Spinal cord (tissue), 10 donors: ENCODE results near the gene GNAZ. TPM values are rescaled to one million over a fixed set of nuclear protein-coding genes. Genes with fewer than 3 reads are reported as not detected.

Experiments used
- DNase-seq, 6 donors: peaks; one replicate each; pipeline versions ENCODE4 v3.0.0 to v3.0.0-alpha.2; 2013 to 2015; ENCODE audit warnings: low spot score in 6 of 6, low read depth in 4 of 6
- H3K27ac ChIP-seq: one replicate; pipeline ENCODE4 v1.5.1; 2013; ENCODE audit warnings: low read depth, low read length, control low read depth
- H3K27me3 ChIP-seq: one replicate; pipeline ENCODE4 v1.6.1; 2013; ENCODE audit warnings: low read length; ENCODE audit not compliant: control insufficient read depth, insufficient read depth
- H3K36me3 ChIP-seq: one replicate; pipeline ENCODE4 v1.6.1; 2013; ENCODE audit warnings: low read length; ENCODE audit not compliant: control insufficient read depth, insufficient read depth
- H3K4me1 ChIP-seq: one replicate; pipeline ENCODE4 v1.6.1; 2013; ENCODE audit warnings: low read length; ENCODE audit not compliant: control insufficient read depth, insufficient read depth
- H3K4me3 ChIP-seq: one replicate; pipeline ENCODE4 v1.5.1; 2013; ENCODE audit warnings: low read depth, low read length, control low read depth
- H3K9me3 ChIP-seq: one replicate; pipeline ENCODE4 v1.6.1; 2013; ENCODE audit warnings: low read length; ENCODE audit not compliant: control insufficient read depth, insufficient read depth
- WGBS: methylation state at CpG from one replicate; pipeline ENCODE4 v1.1.5; 2013; ENCODE audit warnings: missing lambda C conversion rate; ENCODE audit not compliant: insufficient coverage; 5-methylcytosine and 5-hydroxymethylcytosine counted together
- polyA plus RNA-seq, 2 donors: library from polyadenylated mRNA; unstranded; fragments of 120-200 nt; gene quantifications; one replicate each; pipeline ENCODE4 v1.2.1, GENCODE V29; 2013; ENCODE audit not compliant: insufficient read length in 2 of 2
- total RNA-seq, 2 donors: library from RNA; depleted of rRNA in 1 of 2; stranded (reverse); fragments of 120-200 nt in 1 of 2; fragments of >200 nt in 1 of 2; gene quantifications; one replicate each; pipeline versions ENCODE4 v1.2.3 to v1.2.4, GENCODE V29; 2013 to 2014
- donor health status: healthy.

GNAZ gene
- total and polyA plus RNA-seq, 4 donors = 33.3 to 77.9 (median 59.0) TPM

DNA sequence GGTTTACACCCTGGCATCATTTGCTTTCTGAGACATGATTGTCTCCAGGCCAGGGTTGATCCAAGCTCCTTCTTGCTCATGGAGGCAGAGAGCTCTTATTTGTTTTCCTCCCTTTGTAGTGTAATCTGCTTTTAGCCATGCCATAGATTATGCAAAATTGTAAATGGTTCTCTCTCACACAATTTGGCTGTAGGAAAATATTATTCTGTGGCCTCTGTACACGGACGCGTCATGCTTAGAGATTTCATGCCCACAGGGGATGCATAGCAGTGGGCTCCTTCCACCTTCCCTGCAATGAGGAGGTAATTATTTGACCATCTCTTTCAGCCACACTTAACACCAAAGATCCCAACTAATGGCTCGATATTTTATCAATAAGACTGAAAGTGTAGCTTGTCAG is 37.7 kb upstream of the GNAZ start:
- Histone ChIP-seq H3K27ac (no peak overlapping the region), H3K4me3 (no peak overlapping the region), H3K27me3 (no peaks in the 10 kb centered on the region), H3K9me3 (no peaks in the 10 kb centered on the region), H3K4me1 (peaks cover 10% of the 10 kb centered on the region), H3K36me3 (no peaks in the 10 kb centered on the region)
- WGBS = no CpG with 5 or more reads among the region's 4 CpGs
- DNase-seq = no peak

DNA sequence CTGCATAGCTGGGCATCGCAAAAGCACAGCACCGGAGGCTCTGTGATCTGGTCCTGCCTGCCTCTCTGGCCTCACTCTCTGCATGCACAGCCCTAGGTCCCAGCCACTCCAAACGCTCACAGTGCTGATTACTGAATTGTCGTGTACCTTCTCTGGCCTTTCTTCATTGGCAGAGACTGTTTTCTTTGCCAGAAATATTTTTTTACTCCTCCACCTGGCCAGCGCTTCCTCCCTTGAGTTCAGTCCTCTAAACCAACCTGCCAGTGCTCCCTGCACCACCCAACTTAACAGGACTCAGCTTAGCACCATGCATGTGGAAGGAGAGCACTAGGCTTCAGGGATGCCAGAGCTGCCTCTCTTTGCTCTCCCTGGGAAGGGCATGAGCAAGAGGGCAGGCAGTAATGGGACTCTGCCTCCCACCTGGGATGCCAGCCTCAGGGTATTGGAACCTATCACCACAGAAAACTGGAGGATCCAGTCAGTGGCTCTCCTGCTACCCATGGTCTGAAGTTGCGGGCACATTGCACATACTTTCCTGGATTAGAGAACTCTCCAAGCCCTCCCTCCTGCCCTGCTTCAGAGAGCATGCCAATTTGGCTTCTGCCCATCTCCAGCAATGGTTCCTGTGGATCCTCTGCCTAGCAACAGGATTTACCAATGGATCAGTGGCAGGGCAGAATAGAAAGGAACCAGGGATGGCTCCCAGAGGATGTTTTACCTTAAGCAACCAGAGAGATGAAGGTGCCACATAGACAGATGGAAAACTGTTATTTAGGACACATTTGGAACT is 37.0 kb upstream of the GNAZ start:
- H3K4me3 ChIP-seq = no peak overlapping the region
- peak; percentile 33 to 87 (median 54) for DNase-seq
- no peaks in the 10 kb centered on the region for H3K36me3 ChIP-seq
- H3K27ac ChIP-seq = no peak overlapping the region
- 80% methylated on average over 6 of the region's 6 CpGs for WGBS
- H3K9me3 ChIP-seq = no peaks in the 10 kb centered on the region
- no peaks in the 10 kb centered on the region for H3K27me3 ChIP-seq
- H3K4me1 ChIP-seq = peaks cover 10% of the 10 kb centered on the region

DNA sequence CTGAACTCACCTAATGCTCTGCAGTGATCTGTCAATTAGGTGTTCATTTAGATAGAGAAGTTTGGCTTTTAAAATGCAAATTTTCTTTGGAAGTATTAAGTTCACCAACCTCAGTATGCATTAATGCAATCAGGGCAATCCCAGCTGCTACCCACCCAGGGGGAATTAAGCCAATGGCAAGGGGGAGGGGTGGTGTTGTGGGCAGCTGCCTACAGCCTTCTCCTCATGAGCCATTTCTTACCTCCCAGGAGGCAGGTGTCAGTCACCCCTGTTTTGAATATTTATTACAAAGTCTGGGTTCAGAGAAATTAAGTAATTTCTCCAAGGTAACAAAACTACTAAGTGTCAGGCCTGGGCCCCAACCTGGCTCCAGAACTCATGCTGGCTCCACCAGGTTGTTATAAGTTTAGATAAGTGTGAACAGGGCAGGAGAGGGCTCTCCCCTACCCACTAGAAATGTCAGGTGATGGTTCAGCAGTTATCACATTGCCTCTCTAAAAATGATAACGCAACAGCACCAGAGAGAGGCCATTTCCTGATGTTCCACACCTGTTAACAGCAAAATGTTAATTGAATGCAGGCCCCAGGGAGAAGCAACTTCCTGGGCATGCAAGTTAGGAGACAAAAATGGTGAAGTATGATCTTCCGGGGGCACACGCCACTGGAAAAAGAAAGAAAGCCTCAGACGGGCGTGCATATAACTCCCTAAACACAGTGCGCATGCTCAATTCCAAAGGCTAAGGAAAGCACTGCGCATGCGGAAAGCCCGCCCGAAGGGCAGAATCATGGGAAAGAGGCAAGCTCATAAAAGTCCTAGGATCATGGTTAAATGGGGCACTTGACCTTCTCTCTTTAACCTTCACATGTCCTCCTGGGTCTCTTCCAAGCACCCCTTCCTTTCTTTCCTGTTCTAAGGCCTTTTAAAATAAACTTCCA is 35.4 kb upstream of the GNAZ start:
- no peak overlapping the region for H3K4me3 ChIP-seq
- H3K36me3 ChIP-seq = no peaks in the 10 kb centered on the region
- H3K4me1 ChIP-seq = peaks cover 10% of the 10 kb centered on the region
- peak in 1 of 6 donors; percentile 10 for DNase-seq
- WGBS = 93% methylated on average over 4 of the region's 10 CpGs
- H3K27ac ChIP-seq = no peak overlapping the region
- H3K9me3 ChIP-seq = no peaks in the 10 kb centered on the region
- no peaks in the 10 kb centered on the region for H3K27me3 ChIP-seq

DNA sequence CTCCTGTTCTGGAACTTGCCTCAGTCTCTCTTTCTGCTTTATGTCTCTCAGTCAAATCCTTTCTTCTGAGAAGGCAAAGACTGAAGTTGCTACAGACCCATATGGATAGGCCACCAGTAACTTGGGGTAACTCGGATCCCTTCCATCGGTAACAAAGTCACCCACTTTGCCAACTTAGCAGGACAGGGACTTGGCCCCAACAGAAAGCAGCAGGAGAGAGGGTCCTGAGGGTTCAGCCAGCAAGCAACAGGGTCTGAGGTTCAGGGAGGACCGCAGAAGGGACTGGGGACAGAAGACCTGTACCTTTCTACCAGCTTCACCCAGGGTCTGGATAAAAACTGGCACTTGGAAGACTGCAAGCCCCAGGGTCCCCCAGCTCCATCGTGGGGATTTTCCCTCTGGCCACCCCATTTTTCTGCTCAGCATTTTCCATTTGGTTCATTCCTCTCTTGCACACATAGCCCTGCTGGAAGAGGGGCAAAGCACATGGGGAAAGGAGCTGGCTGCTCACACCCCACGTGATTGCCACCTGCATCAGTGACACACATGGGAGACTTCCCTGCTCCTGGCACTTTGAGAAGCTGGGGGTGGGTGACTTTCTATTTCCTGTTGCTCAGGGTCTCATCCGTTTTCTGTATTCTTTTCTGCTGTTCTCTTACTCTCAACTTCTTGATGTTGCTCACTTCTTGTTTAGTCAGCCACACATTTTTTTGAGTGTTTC is 34.6 kb upstream of the GNAZ start:
- Histone ChIP-seq H3K4me1 (peaks cover 10% of the 10 kb centered on the region), H3K27ac (no peak overlapping the region), H3K9me3 (no peaks in the 10 kb centered on the region), H3K27me3 (no peaks in the 10 kb centered on the region), H3K36me3 (no peaks in the 10 kb centered on the region), H3K4me3 (no peak overlapping the region)
- 92% methylated on average over 4 of the region's 6 CpGs for WGBS
- DNase-seq = no peak

DNA sequence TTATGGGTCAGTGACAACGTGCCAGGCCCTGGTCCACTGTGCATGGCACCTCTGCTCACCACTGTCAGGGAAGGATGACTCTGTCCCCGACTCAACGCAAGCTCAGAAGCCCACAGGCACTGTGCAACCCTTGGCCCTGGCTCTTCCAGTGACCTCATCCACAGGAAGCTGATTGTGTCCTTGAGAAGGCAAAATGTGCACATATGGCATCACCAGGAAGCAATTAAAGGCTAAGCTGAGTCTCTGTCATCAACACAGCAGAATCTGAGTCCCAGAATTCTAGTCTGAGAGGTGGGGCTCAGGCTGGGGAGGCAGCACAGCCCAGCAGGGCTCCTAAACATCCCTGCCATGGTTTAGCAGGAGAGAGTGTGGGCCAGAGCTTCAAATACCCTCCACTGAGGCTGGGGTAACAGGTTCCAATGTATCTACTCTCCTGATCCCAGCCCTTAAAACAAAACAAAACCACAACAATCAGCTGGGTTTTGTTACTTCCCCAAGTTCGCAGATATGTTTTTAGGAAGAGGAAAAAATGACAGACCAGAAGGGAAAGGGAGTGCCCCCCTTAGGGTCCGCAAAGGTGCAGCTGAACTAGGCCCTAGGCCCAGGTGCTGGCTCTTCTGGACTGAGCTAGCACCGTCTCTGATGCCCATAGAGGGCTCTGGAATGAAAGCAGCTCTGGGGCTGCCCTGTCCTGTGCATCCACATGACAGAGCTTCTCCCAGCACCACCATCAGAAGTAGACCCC is 33.5 kb upstream of the GNAZ start:
- Histone ChIP-seq H3K27ac (no peak overlapping the region), H3K4me1 (peaks cover 10% of the 10 kb centered on the region), H3K27me3 (no peaks in the 10 kb centered on the region), H3K36me3 (no peaks in the 10 kb centered on the region), H3K4me3 (no peak overlapping the region), H3K9me3 (no peaks in the 10 kb centered on the region)
- DNase-seq = peak in 2 of 6 donors; percentile 10 to 43
- 71% methylated on average over 5 of the region's 6 CpGs for WGBS

DNA sequence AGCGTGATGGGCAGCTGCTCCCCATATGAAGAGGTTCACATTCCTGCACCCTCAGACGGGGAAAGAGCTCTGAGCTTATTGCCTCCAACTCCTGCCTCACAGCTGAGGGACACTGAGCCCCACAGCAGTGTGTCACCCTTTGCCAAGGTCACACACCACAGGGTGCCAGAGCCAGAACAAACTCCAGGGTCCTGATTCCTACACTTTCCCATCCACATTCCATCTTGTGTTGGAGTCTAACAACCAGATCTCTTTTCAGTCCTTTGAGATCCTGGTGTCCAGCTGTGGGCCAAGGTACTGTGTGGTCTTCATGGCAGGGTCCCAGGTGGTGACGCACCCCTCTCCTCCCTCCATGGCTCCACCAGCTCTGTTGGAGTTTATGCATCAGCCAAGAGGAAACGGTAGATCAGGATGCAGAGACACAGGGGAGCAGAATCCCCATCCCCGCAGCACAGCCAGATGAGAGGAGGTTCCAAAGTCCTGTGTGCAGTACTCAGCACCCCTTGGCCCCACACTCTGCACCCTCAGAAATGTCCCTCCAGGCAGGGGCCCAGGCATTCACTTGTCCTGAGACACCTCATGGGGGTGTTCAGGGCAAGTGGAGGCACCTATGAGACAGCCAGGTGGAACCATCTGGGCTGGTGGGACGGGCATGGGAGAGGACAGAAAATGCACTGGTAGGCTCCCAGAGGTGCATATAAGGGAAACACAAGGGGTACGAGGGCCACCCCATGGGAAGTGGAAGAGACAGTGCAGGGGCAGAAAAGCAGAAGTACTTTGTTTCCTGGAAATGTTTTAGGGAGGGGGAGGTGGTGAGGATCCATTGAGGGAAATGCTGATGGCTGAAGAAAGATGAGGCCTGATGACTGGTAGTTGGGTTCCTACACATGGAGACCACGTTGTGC is 32.6 kb upstream of the GNAZ start:
- Histone ChIP-seq H3K36me3 (no peaks in the 10 kb centered on the region), H3K4me3 (no peak overlapping the region), H3K27me3 (no peaks in the 10 kb centered on the region), H3K4me1 (peaks cover 10% of the 10 kb centered on the region), H3K9me3 (no peaks in the 10 kb centered on the region), H3K27ac (no peak overlapping the region)
- WGBS = 95% methylated on average over 6 of the region's 8 CpGs
- no peak for DNase-seq

DNA sequence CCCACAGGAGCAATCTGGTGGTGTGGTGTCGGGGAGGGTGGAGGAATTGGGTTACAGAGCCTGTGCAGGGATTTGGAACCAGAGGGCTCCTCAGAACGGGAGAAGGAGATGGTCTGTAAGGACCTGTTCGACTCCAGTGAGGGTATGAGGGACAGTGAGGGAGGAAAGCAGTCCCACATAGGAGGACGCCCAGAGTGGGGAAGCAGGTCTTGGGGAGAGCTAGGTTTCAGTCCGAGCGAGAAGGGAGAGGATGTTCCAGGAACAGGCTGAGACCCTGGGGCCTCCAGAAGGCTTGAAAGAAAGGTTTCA is 32.0 kb upstream of the GNAZ start:
- Histone ChIP-seq H3K4me1 (peaks cover 8% of the 10 kb centered on the region), H3K4me3 (no peak overlapping the region), H3K27ac (no peak overlapping the region), H3K36me3 (no peaks in the 10 kb centered on the region), H3K9me3 (no peaks in the 10 kb centered on the region), H3K27me3 (no peaks in the 10 kb centered on the region)
- 89% methylated on average over 6 of the region's 6 CpGs for WGBS
- no peak for DNase-seq

DNA sequence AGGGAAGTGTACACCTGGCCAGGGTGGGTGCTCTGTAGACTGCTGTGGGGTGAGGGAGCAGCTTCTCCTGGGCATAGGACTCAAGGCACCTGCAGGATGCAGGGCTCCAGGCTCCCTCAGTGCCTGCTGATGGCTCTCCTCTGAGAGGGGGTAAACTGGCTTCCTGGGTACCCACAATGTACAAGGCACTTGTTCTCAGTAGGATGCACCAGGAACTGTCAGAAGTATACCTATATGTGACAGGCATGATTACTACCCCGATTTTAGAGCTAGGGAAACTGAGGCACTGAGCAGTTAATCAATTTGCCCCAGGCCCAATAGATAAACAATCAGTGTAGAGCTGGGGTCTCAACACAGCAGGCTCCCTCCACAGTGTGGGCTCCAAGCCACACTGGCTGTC is 31.4 kb upstream of the GNAZ start:
- Histone ChIP-seq H3K27ac (no peak overlapping the region), H3K4me1 (peaks cover 2% of the 10 kb centered on the region), H3K27me3 (no peaks in the 10 kb centered on the region), H3K4me3 (no peak overlapping the region), H3K9me3 (no peaks in the 10 kb centered on the region), H3K36me3 (no peaks in the 10 kb centered on the region)
- no peak for DNase-seq
- WGBS = no CpG with 5 or more reads among the region's 1 CpG
